Stimulated activated CD8-positive, alpha-beta memory T cell treated with anti-CD3 and anti-CD28 coated beads, Interleukin-2, amount 100 ng/mL, for 48 hours (primary cell): ENCODE measurements around the gene MSI2.

ENCODE experiments used
- DNase-seq, 2 donors: peaks; one replicate each; pipeline ENCODE4 v3.0.0-alpha.2; 2020; ENCODE audit warnings: low read depth in 2 of 2

The MSI2 gene

DNA sequence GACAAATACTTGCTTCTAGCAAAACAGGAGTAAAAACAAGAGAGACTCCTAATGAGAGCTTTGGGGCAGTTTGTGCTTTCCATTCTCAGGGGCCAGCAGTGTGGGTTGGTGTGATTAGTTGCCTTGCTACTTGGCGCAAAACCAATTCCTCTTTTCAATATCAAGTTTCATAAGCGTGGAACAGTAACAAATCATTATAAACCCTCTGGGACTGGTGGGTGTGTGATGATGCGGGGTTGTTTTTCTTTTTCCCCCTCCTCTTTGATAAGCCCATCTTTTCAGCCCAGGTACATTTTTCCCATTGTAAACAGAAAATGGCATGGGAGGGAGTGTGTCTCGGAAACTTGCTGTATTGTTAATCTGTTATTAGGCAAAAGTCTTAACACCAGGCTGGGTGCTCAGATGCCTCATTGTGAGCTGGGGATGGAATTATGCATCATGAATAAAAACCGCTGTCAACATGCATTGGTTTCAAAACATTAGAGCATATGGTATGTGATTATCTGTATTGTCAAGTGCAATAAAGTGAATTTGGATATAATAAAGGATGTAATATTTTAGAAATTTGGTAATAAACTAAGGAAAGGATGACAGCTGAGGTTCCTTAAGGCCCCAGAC lies 322.4 kb downstream of the MSI2 start:
- DNase-seq, result no peak

DNA sequence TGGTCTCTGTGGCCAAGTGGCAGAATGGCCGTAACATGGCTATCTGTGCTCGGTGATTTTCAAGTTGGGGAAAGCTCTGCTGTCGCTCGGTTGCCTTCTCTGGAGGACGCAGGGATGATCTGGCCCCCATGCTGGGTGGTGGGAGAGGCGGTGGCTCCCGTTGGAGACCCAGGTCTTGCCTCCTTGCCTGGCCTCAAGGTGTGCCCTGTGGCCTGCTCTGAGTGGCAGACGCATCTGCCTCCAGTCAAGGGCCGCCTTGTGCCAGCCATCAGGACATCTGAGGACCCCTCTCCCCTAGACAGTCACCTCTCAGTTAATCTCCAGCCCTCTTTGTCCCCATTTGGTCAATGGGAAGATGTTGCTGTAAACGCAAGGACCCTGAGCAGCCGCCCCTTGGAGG lies 322.9 kb downstream of the MSI2 start:
- DNase-seq, result no peak

DNA sequence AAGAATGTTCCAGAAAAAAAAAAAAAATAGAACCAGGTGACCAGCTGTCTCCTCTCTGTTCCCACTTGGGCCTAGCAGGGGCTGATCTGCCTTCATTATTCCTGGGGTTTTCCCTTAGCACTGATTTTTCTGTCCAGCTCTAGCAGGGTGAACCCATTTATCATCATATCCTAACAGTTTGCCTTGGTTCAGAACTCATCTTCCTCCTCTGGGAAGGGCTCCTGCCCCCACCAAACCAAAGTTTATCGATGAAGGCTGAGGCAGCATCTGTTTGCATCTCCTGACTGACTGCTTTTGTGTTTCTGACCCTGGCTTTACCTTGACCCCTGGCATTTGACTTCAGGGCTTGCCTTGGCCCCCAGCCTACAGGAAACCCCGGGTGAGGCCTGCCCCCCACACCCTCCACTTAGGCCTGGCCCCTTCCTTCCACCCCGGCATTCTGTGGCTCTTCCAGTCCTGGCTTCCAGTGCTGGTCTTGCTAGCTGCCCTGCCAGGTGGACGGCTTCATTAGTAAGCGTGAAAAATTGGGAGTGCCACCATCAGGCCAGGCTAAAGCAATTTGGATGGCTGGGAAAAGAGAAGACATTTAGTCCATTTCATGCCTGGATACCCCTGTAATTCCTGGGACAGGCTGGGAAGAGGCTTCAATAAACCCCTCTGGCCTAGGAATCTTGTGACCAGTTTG lies 323.9 kb downstream of the MSI2 start:
- no peak for DNase-seq

DNA sequence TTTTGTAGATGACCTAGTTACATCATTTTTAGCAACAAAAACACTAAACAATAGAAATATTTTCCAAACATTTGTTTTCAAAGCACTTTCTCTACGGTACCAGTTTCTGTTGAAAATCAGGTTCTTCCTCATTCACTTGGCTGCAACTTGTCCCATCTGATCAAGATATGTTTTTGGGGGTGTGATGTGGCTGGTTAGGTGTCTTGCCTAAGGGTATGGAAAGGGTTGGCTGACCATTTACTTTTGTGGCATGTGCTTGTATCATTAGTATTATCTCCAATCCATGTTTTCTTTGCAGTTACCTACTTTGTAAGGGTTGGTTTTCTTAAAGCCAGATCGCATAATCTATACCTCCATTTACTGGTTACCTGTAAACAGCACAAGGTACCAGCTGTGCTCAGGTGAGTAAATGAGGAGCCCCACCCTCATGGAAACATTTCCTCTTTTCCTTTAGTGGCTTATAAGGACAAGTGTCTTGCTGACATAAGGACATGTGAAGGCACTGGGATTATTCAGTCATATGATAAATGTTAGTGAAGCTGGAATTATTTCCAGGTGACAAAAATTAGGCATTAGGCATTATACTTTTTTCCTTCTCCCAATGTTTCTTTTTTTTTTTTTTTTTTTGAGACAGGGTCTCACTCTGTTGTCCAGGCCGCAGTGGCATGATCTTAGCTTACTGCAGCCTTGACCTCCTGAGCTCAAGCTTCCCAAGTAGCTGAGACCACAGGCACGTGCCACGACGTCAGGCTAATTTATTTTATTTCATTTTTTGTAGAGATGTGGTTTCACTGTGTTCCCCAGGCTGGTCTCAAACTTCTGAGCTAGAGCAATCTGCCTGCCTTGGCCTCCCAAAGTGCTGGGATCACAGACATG lies 326.8 kb downstream of the MSI2 start:
- no peak for DNase-seq

DNA sequence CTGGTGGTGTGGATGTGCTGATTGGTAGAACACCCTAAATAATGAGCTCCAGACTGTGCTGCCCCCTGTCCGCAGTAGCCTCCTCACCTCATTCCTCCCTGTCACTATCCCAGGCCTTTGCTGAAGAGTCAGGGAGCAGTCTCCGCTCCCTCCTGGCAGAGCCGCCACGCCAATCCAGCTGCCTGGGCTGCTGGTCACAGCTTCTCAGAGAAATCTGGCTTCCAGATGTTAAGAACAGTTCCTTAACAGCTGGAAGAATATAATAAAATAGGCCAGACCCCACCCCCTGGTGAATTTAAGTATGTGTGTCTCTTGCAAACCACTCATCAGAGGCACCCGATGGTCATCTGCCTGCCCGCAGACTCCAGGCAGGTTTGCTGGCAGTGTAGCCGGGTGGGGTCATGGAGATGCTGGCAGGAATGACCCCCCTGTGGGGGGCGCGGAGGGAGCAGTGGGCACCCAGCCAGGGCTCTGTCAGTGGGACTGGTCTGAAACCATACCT lies 327.8 kb downstream of the MSI2 start:
- DNase-seq, result no peak

DNA sequence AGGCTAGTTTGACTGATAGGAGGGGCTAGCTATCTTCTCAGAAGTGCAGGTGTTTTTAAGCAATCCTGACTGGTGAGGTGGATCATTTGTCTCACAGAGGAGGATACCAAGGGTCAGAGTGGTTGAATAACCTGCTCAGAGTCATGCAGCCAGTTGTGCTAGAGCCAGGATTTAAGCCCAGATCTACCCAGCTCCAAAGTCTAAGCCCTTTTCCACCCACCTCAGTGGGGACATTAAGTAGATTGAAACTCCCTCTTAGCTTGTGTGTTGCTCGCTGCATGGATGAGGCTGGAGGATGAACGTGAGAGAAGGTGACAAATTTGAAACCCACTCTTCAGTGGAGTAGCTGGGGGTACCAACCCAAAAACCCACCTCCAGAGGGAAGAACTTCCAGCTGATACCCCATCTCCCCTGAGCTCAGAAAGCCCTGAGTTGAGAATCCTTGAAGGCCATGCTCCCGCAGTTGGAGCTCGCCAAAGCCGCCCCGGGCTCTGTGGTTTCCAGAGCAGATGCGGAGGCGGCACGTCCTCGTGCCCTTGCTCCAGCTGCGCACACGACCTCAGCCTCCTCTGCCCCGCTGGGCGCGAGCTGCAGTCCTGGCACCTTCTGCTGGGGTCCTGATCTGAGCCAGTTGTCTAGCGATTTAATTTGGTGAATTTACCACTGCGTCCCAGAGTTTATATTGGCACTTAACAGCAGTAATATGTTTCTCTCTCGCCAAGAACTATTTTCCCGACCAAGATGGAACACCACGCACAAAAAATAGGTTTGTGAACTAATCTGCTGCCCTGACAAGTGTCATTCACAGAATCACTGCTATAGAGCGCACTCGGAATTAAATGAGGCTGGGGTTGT lies 329.2 kb downstream of the MSI2 start:
- DNase-seq, result no peak

DNA sequence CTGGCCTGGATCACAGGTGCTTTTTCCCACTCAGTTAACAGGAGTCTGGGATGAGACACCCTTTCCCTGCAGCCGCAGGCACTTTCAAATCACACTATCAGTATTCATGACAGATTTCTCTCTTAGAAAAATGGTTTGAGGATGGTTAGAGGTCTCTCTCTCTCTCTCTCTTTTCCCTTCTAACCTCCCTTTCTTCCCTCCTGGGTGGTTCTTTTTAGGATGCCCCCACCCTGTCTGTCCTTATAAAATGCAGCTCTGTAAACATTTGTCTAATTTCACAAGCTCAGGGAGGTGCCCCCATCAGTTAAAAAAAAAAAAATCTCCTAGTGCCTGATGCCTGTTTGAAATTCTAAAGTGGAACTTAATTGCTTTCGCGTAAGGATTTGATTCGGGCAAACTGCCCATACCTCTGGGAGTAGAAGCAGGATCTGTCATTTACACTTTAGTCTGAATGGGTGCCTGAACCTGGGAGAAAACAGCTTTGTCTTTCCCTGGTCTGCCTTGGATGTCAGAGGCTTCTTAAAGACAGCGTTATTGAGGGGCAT lies 329.9 kb downstream of the MSI2 start:
- no peak for DNase-seq

DNA sequence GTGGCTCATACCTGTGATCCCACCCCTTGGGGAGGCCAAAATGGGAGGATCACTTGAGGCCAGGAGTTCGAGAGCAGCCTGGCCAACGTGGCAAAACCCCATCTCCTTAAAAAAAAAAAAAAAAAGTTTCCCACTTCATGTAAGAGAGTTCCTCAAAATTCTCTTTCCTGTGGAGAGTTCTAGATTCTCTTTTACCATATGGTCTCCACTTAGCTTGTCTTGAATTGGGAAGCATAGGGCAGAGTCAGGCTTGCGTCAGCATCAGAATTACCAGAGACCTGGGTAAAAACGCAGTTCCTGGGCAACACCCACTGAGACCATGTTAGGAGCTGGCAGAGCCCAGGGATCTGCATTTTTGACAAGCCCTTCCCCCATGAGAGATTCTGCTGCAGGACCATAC lies 330.4 kb downstream of the MSI2 start:
- DNase-seq, result no peak

DNA sequence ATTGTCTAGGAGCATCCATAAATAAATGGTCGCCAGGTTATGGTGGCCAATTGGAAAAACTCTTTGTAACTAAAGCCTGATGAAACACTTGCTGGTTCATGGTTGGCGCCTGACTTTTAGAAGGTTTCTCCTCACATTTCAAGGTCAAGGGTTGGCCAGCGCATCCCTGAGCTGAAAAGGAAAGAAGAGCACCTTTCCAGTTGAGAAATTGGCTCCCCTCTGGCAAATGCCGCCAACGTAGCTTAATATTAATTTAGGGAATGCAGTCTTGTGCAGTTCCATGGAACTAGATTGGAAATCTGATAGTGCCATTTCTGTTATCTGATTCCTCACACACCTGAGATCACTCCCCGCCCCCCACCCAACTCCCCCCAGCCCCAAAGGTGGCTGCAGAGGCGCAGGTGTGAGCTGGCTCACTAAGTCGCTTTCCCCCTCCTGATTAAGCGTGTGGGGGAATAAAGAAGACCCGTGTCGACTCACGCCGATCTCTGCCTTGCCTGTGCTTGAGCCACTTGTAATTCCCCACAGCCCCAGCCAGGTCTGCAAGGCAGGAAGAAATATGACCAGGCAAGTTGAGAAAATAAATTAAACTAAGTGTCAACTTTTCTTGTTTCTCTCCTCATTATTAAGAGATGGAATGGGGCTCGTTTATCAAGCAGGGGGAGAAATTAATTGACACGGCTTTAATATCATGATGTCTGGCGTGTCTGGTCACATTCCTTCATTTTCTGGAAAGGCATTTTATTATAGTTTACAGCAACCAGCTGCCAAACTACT lies 331.1 kb downstream of the MSI2 start:
- no peak for DNase-seq

DNA sequence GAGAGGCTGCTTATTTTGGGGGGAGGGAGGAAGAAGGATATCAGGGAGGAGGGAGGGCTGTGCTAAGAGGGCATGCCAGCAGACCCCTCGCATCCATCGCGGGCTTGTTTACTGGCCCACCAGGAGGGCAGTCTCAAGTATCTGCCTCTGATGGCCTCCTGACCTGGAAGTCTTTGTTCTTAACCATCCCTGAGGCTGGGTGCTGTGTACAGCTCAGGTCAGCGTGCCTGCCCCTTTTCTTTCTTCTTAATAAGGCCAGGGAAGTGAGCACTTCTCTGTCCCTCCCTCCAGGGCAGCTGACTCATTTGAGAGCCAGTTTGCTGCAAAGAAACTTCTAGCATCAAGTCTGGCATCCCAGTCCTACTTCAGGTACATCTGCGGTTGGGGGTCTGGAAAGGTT lies 331.8 kb downstream of the MSI2 start:
- DNase-seq, result no peak

DNA sequence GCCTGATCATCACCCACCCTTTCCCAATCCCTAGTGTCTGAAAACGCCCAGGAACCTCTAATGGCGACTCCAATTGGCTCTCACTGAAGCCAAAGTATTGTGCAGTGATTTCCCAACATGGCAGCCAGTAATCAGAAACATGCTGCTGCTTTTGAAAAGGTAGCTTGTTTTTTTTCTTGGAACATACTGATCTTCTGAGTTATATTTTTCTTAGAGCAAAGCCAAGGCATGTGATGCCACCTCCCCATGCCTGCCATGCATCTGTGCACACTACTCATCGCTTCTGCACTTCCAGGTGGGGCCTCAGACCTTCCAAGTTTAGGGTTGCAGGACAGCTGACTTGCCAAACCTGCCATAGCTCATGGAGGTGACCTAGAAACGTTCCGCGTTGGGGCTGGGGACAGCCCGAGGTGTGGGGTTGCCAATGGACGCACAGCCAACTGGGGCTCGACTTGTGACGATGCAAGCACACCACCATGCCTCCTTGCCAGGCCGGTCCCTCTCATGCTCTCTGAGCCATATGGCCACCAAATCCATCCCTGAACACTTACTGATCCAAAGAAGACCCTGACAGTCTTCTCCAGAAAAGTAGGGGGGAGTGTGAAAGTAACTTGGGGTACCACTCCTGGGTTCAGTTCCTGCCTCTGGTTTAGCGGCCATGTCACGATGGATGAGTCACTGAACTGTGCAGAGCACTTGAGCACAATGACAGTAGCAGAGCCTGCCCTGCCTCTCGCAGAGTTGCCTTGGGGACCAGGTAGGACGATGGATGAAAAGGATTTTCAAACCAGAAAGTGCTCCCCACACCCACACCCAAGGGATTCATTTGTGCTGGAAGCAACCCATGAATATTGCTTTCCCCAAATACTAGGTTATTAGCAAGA lies 333.1 kb downstream of the MSI2 start:
- no peak for DNase-seq

DNA sequence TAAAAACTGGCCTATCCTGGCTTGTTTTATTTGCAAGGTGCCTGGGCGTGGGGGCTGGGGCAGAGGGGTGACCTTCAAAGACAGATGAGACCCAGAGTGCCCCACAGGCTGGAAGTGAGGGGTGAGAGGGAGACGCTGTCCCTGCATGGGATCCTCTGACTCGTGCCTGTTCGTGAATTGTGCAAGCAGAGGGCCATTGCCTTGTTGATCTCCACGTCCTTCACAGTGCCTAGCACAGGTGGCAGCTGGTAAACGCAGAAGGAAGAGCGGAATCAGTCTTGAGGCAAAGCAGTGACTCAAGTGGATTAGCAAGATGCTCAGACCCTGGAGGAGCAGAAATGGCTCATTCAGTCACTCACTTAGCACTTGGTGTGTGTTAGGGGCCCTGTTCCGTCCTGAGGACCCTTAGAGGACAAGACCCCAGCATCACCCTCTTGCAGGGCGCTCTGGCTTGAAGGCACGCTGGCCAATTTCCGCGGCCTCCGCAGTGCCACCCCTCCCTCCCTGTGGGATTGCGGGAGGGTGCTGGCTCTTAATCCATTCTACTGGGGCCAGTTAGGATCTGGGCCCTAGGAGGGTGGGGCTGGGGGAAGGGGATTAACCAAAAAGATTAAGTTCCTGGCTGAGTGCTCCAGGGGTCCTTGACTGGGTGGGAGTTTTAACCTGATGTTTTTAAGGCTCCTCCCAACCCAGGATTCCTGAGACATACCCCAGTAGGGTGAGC lies 337.6 kb downstream of the MSI2 start:
- DNase-seq, result no peak

DNA sequence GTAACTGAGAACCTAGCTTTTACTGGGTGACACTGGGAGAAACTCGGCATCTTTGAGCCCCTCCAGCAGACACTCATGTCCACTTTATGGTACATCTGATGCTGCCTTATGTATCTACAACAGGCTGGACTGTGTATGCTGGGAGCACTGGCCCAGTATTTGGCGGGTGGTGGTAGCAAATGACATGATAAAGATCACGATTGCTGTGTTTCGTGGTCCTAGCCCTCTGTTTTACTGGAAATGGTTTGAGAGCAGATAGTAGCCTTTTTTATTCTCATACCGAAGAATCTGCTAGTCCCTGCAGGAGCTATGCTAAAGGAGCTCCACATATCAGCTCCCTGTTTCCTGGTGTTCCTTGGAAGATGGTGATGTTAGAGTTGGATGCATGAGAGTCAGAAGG lies 338.4 kb downstream of the MSI2 start:
- no peak for DNase-seq

DNA sequence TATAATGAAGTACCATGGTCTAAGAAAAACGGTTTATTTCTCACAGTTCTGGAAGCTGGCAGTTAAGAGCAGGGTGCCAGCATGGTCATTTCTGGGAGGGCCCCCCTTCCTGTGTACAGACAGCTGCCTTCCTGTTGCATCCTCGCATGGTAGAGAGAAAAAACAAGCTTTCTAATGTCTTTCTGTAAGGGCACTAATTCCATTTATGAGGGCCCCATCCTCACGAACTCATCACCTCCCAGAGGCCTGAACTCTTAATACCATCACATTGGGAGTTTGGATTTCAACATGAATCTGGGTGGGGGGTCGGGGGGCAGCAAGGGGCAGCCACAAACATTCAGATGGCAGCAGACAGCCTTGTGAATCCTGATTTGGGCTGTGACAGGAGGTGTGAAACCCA lies 339.1 kb downstream of the MSI2 start:
- DNase-seq, result no peak

DNA sequence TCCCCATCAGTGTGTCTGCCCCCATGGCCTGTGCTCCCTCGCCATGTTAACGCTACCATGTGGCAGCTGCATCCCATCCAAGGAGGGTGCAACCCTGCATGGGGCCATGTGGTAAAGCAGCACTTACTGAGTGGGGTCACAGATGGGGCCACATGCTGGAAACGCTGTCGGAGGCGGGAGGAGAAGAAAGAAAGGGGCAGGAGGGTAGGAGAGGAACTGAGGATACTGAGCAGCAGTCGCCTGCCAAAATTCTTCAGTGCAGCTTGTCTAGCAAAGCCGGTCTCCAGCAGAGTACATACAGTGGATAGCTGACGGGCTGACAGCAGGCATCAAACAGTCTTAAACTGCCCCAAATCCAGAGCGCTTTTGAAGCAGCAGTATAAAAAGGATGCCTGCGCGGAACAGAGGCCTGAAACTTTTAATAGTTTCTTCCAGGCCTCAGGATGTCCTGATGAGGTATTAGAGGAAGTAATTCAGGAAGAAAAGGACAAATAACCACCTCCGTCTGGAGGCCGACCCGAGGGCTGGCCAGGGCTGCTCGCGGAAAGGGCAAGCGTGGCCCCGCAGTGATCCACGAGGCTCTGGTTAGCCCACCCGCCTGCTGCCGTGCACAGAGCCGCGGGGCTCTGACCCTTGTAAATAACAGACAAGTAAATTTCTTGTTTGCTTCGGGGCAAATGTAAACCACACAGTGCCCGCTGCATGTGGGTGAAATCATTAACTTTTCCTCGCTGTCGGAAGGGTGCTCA lies 339.8 kb downstream of the MSI2 start:
- no peak for DNase-seq

DNA sequence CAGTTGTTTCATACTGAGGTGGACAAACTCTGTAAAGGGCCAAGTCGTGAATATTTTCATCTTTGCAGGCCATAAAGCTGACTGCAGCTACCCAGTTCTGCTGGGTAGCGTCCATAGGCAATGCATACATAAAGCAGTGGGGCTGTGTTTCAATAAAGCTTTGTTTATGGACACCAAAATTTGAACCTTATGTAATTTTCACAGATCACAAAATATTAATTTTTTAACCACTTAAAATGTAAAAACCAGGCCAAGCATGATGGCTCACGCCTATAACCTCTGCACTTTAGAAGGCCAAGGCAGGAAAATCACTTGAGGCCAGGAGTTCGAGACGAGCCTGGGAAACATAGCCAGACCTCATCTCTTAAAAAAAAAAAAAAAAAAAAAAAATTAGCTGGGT lies 340.8 kb downstream of the MSI2 start:
- no peak for DNase-seq

DNA sequence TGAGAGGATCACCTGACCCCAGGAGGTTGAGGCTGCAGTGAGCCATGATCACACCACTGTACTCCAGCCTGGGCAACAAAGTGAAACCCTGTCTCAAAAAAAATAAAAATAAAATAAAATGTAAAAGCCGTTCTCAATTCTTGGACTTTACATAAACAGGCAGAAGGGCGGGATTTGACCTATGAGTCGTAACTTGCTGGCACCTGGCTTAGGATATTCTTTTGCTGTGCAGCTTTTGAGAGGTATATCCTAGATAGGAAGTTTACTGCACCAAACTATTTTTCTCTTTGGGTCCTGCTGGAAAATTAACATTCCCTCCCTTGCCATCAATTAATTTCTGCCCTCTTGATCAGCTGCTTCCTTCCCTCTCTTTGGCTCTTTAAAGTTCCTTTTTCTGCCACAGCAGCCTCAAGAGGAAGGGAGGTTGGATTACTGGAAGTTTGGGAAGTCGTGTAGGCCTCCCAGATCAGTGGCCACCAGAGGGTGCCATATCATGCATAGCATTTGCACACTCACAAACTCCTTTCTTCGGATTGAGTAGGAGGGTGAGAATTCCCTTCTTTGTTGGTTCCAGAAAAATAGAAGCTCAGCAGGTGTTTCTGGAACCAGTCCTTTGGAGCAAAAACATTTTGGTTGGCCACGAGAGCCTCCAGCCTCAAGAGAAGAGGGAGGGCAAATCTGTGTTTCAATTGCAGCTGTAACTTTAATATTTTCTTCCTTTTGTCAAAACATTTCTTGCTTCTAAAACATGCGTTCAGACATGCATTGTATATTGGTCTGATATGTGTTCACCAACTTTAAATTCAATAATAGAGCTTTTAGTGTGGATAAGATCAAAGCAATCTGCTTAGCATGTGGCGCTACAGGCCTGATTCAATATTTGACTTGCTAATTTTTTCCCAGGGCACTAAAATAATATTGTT lies 341.5 kb downstream of the MSI2 start:
- no peak for DNase-seq
